Nucleus accumbens (tissue), 56 donors: ENCODE measurements around the gene POLR3E.

Source experiments
- DNase-seq, 56 donors: peaks; one replicate each; lab custom pipeline; 2025; lab: John Stamatoyannopoulos, UW

POLR3E gene

DNA sequence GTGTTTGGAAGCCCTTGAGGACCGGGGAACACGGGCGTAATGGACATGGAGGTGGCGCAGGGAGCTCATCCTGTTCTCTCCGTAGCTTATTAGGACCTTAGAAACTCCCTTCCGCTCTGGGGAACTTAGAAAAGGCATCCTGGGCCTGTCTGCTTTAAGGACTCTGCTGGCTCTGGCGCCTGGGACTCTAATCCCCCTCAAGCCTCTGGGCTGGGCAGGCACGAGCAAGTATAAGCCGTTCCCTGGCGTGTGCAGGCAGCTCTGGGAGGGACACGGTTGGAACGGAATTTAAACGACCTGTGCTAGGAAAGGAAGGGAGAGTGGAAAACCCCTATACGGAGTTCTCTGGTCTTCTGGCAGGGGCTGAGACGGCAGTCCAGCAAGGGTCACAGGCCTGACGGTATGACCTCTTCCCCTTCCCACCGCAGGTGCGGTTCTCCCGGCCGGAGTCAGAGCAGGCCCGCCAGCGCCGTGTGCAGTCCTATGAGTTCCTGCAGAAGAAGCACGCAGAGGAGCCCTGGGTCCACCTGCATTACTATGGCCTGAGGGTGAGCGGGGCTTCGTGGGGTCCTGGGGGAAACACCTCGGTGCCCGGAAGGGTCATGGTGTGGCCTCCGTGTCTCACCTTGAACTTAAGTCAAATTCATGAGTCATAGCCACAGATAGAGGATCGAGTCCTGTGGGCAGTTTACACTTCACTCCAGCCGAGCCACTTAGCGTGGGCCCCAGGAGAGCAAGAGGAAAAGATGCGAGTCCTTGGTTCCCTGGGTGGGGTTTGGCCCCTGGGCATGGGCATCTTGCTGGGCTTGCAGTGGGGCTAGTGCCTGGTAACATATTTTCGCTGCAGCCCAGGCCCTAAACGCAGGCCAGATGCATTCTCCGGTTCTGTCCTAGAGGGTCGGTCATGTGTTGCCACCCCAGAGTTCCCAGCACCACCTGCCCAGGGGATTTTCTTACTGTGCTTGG is 17.7 kb downstream of the POLR3E start:
- DNase-seq = no peak

DNA sequence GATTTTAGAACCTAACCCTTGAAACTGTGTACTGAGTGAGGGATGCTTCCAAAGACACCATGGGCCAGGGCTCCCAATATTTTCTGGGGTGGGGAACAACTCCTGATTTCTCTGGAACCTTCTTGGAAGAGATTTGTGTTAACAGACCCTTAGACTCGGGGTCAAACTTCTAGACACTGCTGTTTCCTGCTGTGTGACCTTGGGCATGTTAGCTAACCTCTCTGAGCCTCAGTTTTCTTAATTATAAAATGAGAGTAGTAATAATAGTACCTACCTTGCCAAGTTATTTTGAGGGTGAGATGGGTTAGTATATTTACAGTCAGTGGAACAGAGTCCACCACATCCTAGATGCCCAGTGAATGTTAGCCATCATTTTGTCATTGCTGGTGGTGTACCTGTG is 18.8 kb downstream of the POLR3E start:
- DNase-seq = no peak

DNA sequence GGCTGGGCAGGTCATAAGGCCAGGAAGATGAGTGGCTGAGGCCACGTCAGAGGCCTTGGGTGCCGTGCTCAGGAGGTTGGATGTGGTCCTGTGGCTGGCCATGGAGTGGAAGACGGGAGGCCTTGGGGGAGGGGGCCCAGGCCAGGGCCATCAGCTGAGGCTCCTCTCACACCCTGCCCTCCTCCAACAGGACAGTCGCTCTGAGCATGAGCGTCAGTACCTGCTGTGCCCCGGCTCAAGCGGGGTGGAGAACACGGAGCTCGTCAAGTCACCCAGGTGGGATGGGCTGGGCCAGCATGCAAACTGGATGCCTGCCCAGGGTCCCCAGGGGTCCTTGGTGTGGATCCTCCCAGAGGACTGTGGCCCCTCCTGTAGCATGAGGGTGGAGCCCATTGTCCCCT is 19.2 kb downstream of the POLR3E start:
- no peak for DNase-seq

DNA sequence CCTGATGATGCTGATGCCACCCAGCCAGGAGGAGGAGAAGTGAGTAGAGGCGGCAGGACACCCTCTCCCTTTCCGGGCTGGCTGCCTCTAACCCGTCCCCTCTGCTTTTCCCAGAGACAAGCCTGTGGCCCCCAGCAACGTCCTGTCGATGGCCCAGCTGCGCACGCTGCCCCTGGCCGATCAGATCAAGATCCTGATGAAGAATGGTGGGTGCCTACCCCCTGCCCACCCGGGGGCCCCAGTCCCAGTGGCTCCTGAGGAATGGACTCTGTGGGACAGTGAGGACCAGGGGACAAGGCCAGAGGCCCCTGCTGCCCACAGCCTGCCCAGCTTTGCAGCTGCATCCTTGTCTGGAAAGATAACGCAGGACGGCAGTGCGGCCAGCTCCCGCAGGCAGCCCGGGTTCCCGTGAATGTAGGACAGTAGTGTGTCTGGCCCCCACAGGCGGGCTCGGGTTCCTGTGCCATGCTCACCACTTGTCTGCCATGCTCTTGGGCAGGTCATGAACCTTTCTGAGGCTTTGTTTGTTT is 19.9 kb downstream of the POLR3E start:
- DNase-seq = no peak

DNA sequence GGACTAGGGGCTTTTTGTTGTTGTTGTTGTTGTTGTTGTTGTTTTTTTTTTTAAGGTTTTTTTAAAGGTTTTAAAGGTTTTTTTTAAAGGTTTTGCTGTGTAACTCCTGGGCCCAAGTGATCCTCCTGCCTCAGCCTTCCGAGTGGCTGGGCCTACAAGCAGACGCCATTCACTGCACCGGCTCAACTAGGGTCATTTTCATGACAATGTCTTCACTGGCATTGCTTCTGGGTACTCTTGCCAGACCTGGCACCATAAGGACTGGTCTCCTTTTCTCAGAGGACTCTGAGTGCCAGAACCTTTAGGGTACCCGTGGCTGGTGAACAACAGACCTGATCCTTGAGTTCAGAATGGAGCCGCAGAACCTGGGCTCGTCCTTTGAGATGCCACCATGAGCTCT is 20.4 kb downstream of the POLR3E start:
- no peak for DNase-seq

DNA sequence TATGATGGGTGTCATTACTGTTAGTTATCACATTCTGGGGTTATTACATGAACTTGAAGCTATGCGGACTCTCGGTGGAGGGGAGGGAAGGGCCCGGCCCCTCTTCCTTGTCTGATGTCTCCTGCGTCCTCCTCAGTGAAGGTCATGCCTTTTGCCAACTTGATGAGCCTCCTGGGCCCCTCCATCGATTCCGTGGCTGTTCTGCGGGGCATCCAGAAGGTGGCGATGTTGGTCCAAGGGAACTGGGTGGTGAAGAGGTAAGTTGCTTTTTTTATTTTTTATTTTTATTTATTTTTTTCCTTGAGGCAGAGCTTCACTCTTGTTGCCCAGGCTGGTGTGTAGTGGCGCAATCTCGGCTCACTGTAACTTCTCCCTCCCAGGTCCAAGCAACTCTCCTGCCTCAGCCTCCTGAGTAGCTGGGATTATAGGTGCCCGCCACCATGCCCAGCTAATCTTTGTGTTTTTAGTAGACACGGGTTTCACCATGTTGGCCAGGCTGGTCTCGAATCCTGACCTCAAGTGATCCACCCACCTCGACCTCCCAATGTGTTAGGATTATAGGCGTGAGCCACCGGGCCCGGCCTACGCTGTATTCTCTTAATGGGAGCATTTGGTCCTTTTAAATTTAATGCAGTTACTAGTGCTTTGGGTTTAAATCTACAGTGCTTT is 21.6 kb downstream of the POLR3E start:
- DNase-seq = no peak

DNA sequence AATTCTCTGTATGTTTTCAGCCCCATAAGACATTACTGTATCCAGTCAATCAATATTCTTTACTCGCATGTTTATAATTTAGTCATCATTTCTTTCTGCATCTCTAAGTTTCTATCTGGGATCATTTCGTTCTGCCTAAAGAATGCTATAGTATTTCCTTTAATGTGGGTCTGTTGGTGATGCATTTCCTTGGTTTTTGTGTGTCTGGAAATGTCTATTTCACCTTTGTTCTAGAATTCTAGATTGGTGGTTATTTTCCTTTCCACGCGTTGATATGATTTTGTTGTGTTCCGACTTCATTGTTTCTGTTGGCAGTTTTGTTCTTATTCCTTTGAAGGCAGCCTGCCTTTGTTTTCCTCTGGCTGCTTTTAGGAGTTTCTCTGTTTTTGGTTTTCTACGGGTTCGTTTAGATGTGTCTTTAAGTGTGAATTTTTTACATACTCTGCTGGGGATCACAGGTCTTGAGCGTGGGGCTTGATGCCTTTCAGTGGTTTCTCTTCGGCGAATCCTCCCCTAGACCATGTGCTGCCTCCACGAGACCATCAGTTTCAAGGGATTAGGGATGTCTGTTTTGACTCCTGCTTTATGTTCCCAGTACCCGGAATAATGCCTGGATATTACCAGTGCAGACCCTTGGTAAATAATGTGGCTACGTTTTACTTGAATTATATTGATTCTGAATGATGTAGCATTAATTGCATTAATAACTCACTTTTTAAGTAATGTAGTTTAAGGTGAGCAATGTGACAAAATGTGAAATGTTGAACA is 23.5 kb downstream of the POLR3E start:
- DNase-seq = no peak

DNA sequence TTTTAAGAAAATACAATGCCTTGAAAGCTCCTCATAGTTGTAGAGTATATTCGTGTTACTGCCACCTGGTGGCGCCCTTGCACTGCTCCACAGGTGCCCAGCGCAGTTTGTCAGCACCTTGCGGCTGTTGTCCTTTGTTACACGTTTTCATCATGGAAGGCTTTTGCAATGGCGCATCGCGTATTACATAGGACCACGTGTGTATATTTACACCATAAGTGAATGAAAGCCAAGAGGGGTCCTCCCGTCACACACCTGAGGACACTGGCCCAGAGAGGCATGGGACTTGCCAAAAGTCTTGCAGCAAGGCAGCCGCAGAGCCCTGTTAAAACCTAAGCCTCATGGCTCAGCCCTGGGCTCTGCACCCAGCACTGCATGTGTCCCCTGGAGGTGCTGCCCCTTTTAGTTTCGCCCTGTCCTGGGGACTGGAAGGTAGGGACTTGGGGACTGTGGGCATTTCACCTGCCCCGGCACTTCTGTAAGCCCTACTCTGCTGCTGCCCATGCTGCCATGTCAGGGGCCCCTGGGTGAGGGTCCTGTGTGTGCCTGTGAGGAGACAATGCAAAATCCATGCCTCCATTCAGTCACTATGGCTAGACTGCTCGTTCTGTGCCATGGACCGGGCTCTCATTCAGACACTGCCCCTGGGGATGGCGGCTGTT is 24.3 kb downstream of the POLR3E start:
- peak in 35 of 56 donors; percentile 4 to 79 (median 34) for DNase-seq

DNA sequence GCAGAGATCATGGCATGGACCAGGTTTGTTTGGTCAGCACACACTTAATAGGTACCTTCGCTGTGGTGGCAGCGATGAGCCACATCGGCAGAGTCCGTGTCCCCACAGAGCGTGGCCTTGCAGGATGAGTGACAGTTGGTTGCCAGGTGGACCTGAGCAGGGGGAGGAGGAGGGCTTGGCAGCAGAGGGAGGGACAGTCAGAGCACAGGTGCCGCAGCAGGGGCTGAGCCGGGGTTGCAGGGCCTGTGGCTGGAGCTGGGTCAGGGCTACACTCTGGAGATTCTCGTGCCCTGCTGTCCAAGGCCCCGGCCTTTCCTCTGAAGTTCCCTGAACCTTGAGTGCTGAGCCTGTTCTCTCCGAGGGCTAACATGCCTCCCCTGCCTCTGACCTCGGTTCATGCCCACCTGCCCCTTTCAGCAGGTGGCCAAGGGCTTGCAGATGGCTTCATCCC is 24.8 kb downstream of the POLR3E start:
- no peak for DNase-seq

DNA sequence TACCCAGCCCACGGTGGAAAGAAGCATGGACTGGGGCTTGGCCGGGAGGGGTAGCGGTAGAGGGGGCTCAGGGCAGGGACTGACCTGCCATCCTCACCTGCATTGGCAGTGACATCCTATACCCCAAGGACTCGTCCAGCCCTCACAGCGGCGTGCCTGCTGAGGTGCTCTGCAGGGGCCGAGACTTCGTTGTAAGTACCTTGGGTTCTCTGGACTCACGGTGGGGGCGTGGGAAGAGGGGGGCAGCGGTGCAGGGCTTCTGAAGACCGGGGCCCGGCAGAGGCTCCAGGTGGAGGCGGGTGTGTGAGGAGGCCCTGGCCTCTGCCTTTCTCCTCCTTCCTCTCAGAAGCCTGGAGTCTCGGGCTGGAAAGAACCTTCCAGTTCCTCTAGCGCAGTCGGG is 25.5 kb downstream of the POLR3E start:
- DNase-seq = no peak

DNA sequence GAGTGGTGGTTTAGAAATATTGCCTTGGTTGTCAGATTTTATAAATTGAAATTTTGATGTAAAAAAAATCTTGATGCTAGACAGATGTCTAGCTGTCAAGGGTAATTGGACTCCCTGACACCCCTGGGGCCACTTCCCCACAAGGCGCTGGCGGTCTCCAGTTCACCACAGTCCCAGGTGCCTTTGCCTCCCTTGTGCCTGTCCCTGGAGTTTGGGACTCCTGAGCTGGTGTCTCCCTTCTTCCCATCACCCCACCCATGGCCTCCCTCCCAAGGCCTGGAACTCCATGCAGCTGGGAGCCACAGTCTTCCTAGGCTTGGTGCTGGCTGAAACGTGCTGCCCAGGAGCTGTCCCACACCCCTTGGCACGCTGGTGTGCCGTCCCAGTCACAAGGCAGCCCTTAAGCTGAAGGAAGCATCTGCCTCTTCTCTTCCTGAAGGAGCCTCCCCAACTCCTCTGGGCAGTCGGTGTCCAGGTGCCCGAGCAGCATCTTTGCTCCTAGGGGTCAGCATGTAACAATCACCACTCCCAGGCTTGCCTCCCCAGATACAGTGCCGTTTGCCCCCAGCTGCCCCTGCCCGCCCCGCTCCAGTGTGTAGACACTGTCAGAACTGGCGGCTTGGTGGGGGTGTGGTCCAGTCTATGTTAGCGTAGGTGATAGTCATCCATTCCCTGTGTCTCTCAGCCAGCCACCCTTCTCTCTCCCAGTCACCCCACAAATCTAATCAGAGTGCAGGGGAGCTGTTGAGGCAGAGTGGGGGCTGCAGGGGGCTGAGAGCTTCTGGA is 26.2 kb downstream of the POLR3E start:
- DNase-seq = no peak

DNA sequence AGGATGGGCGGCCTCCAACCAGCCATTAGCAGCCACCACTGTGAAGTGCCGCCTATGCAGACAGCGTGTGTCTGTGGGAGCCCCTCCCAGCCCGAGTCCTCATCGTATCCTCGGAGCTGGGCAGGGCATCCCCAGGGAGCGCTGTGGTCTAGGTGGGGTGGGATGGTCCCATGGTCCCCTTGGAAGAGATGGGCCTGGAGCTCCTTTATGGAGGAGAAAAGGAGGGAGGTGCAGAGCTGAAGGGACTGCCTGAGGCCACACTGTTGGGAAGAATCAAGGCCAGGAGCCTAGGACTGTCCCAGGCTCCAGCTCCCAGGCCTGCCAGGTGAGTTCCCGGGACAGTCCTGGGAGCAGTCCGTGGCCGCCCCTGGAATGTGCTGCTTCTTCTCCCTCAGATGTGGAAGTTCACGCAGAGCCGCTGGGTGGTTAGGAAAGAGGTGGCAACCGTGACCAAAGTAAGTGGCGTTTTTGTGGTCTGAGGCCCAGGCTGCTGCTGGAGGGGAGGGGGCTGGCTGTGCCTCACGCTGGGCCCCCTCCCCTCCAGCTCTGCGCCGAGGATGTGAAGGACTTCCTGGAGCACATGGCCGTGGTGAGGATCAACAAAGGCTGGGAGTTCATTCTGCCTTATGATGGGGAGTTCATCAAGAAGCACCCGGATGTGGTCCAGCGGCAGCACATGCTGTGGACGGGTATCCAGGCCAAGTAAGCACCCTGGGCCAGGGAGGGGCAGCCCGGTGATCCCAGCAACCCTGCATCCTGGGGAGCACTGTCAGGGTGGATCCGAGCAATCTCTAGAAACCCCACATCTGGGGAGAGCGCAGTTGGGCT is 27.0 kb downstream of the POLR3E start:
- DNase-seq = no peak

DNA sequence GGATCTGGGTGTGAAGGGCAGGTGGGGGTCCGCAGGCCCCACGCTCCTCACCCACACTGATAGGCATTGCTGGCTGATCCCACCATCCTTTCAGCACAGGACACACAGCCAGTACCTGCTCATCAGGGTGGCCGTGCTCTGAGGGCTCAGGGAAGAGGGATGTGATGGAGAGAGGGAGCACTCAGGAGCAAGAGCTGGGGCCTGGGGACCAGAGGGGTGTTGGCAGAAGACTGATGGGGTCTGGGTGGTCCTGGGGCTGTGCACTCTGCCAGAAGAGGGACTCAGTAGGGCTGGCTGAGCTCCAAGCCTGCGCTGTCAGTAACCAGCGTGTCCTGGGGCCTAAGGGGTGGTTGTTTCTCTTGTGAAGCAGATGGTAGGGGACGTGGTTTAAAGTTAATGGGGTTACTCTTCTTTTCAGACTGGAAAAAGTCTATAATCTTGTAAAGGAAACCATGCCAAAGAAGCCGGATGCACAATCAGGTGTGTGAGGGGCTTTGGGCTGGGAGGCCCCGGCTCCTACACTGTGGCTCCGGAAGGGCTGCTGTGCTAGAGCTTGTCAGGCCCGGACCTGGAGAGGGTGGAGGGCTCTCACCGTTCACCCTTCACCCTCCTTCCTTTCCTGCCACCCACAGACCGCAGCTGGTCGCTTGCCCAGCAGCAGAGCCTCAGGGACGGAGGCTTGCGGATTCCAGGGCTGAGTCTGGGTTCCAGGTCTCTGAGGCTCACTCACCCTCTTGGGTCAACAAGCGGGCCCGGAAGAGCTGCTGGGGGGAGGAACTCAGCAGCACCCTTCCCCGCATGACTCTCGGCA is 27.8 kb downstream of the POLR3E start:
- no peak for DNase-seq

DNA sequence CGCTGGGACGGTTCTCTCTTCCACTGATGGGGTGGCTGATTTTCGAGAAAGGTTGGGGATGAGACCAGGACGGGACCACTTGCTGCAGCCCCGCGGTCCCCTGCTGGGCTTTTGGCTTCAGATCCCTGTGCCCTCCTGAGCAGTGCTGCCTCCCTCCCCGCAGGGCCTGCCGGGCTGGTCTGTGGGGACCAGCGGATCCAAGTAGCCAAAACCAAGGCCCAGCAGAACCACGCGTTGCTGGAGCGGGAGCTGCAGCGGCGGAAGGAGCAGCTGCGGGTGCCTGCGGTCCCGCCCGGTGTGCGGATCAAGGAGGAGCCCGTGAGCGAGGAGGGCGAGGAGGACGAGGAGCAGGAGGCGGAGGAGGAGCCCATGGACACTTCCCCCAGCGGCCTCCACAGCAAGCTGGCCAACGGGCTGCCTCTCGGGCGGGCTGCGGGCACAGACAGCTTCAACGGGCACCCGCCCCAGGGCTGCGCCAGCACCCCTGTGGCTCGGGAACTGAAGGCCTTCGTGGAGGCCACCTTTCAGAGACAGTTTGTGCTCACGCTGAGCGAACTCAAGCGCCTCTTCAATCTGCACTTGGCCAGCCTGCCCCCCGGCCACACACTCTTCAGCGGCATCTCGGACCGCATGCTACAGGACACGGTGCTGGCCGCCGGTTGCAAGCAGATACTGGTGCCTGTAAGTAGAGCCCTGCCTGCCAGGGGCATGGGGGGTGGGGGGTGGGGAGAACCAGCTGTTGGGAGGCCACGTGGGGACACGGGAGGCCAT is 28.6 kb downstream of the POLR3E start:
- DNase-seq = no peak

DNA sequence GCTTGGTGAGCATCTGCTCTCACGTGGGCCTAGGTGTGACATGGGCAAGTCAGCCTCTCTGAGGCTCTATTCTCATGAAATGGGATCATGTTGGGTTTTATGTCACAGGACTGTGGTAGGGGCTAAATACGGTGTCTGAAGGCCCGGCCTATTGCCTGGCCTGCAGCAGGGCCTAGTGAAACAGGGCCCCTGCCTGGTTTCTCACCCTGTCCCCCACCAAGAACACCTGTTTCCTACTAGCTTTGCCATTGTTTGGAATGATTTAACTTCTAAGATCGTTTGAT is 29.1 kb downstream of the POLR3E start:
- DNase-seq = no peak

DNA sequence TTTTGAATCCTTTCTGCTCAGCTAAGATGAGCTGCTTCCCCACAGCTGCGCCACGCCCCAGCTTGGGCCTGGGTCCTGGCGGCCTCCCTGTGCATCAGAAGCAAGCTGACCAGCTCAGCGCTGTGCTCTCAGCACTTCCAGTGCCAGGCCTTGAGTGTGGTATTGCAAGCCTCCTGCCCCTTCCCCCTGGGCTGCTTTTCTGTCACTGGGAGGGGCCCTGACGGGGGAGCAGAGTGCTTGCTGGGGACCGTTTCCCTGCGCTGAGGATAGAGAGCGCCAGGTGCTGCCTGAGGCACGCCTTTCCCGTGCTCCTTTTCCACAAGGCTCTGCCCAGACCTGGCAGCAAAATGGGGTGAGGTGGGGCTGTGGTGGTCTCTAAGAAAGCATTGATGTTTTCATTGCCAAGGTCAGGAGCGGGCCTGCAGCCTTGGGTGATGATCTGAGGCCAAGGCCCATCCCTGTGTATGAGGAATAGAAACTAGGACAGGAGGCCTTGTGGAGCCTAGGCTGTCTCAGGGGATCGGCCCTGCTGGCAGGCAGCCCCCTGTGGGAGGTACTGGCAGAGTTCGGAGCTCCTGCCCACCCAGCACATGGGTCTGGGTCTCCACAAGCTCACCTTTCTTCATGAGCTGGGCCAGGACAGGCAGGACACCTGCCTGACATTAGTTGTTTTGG is 29.7 kb downstream of the POLR3E start:
- DNase-seq = no peak

DNA sequence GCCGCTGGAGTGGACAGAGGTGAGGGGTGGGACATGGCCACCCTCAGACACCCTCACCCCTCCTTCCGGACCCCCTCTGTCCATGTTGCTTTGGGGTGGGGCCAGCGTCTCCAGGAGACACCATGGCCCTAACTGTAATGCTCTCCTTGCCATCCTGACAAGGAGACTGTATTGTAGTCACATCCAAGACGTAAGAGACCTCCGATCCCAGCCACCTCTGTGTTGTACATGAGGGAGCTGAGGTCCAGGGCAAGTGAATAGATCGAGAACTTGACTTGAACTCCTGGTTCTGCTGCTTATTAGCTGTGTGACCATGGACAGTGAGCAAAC is 30.2 kb downstream of the POLR3E start:
- no peak for DNase-seq
